Activated T-cell treated with anti-CD3 and anti-CD28 coated beads for 24 hours (primary cell): ENCODE measurements around the gene APOL3.
"Not testable (repeated sequence)": the region's sequence is repeated elsewhere in the genome, so short reads cannot be mapped to it uniquely, and the experiment has no call there.

Experiments used
- DNase-seq: peaks from one replicate; pipeline ENCODE4 v3.0.0-alpha.2; 2020; ENCODE audit warnings: low read depth

The APOL3 gene

DNA sequence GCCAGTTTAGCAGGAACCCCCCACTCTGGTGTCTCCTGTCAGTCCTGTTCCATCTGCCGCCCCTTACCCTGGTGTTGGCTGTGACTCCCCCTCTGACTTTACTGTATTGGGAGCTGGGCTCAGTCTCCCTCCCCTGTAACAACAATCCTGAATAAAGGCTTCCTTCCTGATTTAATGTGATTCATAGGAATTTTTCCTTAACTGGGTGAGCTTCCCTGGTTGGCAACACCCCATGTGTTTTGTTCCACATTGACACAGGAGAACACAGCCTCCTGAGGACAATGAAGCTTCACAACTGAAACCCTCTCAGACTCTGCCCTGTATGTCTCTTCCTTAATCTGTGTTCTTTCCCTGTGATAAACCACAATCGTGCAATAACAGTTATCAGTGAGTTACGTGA lies 32.6 kb upstream of the APOL3 start:
- no peak for DNase-seq

DNA sequence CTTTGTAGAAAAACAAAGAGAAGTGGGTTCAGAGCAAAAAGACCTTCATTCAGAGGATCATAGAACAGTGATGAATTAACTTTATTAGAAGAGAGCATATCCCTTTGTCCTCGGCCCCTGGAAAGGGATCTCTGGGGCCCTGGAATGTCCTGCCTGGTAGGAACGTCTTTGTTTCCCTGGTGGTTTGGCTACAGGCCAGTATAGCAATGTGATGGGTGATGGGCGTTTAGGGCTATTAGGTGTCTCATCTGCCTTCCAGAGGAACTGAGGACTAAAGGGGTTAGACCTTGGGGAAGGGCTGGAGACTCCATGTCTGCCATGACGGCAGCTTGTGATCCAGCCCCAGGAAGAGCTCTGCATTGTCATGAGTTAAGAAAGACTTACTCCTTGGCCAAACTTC lies 32.0 kb upstream of the APOL3 start:
- DNase-seq = no peak

DNA sequence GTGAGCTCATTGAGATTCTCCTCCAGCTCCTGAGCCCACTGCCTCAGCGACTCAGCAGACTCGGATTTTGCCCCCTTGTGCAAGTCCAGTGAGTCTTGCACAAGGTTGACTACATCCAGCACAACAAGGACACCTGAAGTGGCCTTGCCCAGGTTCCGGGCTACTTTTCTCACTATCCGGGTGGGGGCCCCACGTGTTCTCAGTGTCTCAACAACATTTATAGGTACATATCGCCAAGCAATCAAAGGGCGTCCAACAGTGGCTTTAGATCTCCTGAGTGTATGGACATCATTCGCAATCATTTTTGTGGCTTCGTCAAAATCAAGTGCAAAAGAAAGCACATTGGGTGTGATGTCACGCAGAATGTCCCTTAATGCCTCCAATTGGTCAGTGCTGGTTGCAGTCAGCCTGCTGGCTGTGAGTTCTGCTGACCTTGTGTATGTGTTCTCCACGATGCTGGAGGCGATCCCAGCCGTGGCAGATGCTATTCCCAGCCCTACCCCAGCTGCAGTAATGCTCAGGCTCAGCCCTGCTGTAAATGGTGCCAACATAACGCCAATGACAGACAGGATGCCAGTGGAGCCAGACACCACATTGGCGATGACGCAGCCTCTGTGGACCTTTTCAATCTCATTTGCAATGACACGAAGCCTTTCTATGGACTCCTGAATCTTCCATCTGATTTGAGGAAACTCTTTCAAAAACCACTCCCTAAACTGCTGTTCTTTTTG lies 30.7 kb upstream of the APOL3 start:
- no peak for DNase-seq

DNA sequence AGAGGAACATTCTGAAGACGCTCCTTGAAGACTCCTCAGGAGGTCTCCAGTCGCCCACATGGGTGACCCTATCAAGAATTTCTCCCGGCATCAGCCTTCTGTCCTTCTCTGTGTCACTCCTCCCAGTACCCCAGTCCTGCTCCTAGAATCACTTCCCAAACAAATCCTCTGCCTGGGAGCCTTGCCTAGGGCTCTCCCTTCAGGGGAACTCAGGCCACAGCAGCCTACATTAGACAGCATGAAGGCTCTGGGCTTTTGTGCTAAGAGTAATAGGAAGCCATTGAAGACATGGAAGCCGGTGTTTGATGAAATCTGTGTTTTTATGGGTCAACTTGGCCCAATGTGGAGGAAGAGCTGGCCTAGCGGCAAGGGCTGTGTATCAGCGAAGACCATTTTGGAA lies 27.3 kb upstream of the APOL3 start:
- DNase-seq = not testable (repeated sequence)

DNA sequence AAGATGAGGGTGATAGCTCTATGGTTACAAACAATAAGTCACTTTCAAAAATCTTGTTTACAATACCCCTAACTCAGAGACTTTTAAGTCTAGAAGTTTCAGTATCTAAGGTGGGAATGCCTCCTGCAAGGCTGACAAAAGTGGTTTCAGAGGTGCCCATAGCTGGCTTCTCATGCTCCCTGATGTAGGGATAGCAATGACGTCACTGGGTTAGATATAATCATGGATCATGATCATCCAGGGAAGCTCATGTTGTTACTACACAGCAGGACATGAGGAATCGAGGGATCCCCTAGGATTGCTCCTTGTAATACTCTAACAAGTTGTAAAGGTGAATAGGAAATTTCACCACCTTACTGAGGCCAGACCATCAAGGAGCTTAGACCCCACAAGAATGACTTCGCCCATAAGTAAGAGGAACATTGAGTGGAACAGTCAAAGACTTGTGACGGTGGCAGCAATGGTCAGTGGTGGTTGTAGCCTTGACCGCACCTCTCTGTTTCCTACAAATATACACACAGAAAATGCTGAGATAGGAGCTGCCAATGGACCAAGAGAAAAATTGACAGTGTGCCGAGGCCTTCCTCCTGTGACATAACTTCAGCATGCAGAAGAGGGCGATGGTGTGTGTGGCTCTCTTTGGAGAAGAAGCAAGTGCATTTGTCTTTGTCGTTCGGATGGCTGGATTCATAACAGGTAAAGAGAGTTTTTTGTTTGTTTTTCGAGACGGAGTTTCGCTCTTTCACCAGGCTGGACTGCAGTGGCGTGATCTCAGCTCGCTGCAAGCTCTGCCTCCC lies 25.5 kb upstream of the APOL3 start:
- no peak for DNase-seq

DNA sequence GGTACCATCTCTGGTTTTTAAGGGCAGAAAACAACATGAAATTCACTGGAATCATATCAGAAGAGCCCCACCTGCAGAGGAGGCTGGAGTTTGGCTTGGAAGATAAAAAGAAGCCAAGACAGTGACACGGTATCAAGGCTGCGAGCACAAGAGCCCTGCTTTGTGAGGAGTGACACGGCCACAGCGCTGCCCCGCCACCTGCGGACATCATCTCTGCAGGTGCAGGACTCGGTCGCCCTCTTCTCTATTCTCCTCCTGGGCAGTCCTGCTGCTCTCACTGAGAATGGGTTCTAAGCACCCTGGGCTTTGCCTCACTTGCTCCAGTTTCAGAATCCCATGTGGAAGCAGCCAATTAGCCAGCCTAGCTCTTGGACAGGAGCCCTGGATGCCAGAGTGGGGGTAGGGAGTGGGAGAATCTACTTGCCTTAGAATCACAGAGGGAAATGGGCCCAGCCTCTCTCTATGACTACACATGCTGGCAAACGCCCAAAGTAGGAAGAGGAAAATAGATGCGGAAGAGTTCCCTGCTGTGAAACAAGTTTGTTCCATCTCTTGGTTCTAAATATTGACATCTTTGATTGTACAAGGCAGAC lies 24.0 kb upstream of the APOL3 start:
- no peak for DNase-seq

DNA sequence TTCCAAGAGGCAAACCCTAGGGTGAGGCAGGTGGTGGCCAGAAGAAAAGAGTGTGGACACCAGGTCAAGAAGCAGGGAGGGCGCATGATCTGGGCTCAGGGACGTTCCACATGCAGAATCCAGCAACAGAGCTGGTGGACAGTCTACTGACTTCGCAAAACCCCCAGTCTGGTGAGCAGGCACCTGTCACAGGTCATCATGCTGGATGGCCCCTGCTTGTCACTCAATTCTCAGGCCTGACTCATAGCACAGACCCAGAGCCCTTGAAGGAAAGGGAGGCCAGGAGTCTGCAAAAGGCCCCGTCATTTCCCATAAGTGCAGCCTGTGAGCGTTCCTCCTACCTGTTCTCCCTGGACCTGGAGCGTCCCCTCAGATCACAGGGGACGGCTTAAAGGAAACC lies 22.9 kb upstream of the APOL3 start:
- DNase-seq = no peak

DNA sequence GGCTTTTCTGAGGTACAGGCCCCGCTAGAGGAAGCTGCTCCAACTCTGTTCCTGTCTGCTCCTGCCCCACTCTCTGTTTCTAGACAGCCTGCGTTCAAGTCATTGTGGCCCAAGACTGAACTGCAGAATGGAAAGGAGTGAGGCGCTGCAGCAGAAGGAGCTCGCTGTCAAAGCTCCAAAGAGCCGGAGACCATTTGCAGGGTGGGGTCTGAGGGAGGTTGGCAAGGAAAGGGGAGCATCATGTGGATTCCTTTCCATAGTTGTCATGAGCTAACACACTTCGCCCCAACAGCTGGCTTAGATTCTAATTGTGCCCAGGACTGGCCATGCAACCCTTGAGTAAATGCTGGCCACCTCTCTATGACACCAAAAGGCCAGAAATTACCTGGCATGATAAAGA lies 22.3 kb upstream of the APOL3 start:
- DNase-seq = no peak

DNA sequence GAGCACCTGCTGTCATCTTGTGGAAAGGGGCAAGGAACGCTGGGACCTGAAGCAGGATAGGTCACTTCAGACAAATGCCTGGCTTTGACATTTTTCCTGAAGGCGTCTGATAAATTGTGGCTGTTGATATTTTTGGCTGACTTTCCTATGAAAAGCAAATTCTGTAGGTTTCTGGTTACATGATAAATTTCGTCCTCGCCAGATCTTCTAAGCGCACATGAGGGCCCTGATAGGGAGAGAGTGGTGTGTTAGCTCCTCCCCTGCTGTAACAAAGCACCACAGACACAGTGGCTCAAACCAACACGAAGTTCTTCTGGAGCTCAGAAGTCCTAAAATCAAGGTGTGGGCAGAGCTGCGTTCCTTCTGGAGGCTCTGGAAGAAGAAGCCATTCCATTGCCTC lies 21.5 kb upstream of the APOL3 start:
- no peak for DNase-seq

DNA sequence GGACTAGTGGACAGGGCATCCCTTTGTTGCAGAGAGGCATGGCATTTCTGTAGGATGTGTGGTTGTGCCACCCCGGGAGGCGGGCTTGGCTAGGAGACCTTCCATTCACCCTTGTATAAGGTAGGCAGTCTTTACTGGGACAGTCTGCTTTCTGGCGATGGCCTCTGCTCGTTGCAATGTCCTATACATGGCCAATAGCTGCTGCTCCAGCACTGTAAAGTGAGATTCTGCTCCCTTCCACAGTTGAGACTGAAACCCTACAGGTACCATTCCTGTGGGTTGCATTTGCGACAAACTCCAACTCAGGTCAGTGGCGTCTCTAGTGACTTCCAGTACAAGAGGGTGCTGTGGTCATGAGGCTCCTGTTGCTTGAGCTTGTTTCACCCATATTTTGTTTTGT lies 20.4 kb upstream of the APOL3 start:
- no peak for DNase-seq

DNA sequence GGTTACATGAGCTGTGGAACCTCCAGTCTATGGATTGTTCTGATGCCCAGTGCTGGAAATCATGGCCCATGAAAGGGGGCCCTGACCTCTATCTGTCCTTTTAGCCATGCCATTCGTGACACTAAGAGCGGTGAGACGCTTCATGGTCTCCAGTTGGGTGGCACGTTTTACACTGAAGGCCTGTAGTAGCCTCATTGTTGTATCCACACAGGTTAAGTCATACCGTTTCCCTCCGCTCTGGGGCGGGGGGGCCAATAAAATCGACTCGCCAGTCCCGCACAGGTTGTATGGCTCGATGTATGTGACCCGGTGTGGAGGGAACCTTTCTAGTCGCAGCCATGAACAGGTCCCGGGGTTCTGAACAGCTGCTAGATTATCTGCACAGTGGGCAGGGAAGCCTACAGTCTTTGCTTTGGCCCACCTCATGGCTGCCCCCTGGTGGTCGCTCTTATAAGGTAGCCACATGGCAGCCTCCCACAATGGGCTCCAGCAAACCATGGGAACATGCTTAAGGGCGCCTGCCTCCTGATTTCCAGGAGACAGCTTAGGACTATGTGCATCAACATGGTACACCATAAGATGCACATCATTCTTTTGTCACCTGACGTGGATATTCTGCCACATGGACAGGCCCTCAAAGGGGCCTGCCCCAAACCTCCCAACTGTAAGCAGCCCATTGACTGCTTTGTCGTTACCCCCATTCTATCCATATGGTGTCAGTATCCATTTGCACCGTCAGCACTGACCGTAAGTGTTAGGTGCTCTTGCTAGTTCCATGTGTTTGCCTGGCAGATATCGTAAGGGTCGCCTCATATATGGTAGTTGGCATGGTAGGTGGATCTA lies 19.7 kb upstream of the APOL3 start:
- peak; percentile 75 for DNase-seq

DNA sequence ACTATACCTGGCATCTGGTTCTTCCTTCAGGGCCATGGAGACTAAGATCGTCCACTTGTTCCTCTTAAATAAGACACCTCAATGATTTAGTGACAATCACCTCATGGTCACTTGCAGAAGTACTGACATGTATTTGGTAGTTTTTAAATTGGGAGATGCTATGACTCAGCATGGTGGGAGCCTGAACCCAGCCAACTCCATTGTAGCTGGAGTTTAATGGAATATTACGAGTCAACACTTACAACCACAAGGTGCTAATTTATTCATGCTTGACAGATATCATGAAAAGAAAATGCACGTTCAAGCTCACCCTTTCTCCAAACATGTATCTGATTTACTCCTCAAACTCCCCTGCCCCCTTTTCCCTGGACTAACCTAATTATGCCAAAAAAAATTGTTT lies 16.6 kb upstream of the APOL3 start:
- DNase-seq = no peak

DNA sequence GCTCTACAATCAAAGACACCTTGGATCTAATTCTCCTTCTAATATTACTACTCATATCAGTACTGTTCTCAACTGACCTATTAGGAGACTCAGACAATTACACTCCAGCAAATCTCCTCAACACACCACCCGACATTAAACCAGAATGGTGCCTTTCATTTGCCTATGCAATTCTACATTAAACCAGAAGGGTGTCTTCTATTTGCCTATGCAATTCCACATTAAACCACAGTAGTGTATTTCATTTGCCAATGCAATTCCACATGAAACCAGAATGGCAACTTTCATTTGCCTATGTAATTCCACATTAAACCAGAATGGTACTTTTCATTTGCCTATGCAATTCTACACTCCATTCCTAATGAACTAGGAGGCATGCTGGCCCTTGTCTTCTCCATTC lies 15.3 kb upstream of the APOL3 start:
- DNase-seq = no peak

DNA sequence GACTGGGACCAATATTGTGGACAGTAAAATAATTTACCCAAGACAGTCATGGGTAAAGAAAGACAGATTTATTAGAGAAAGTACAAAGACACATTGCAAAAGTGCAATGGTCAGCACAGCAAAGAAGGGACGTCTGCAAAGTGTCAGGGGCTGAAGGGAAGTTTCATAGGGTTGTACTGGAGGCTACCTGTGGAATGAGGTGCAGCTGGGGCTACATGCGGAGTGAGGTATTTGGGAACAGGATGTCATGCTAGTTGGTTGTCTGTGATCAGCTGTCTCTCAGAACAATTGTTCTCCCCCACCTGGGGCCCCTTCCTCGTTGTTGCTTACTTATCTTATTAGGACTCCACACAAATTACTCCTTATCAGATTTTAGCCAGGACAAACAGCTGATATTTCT lies 11.4 kb upstream of the APOL3 start:
- DNase-seq = no peak

DNA sequence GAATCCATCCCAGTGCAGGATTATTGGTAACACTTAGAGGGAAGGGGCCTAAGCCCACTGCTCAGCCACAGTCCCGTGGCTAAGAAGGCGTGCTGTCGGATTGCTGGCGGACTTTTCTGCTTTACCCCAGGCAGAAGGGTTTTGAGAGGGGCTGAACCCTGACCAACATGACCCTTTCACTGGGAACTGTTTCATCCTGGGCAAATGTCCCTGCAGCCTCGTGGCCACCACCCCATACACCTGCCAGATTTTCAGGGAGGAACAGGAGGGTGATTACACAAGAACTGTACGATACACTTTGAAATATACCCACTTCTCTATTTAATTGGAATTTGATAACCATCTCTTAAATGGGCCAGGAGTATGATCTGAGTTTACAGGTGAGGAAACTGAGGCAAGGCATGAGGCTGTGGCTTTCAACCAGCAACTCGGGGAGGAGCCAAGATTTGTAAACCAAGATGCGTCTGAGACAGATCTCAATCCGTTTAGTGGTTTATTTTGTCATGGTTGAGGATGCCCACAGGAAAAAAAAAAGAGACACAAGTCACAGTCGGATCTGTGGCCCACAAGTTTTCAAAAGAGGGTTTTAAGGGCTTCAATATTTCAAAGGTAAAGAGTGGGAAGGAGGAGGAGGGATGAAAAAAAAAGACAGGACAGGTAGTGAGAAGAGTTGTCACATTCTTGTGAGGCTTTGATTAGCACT lies 6.1 kb upstream of the APOL3 start:
- no peak for DNase-seq

DNA sequence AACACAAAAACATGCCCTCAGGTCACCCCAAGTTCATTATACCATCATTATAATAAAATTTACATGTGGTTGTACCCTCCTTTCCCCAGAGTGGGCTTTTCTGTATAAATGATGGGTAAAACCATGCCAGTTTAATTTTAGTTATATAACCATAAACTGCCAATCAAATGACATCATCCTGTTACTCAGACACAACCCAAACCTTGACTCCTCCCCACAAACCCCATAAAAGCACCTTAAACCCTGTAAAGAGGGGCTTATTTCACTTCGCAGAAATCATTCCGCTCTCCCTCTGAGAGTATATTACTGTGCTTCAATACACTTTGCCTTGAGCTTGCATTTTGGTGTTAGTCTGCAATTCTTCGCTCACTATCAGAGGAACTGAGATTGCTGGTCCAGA lies 5.5 kb upstream of the APOL3 start:
- no peak for DNase-seq

DNA sequence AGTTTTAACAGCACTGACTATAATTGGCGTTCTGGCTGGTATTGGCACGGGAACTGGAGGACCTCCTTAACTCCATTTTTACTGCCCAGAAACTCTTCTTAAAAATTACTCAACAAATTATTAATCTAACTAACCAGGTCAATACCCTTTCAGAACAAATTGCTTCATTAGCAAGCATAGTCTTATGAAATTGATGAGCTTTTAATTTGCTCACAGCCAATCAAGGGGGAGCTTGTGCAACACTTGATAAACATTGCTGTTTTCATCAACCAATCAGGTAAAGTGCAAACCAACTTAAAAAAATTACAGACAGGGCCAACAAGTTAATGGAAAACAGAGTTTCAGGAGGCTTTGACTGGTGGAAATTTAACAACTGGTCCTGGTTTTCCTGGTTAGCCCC lies 4.6 kb upstream of the APOL3 start:
- DNase-seq = no peak

DNA sequence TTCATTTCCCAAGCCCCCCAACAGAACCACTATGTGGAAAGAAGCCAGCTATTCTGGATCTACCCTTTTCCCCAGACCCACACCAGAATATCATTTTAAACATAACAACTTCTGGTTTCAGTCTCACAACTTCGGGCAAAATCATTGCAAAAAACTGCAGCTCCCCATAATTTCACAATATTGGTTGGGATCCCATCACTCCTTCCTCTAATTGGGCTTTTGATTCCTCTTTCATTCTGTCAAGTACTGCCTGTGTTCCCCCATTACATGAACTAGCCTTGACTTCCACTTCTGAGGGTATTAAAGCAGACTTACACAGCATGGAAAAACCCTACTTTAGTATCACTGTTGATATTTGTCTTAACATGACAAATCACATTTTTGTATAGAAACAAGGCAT lies 4.1 kb upstream of the APOL3 start:
- DNase-seq = no peak

DNA sequence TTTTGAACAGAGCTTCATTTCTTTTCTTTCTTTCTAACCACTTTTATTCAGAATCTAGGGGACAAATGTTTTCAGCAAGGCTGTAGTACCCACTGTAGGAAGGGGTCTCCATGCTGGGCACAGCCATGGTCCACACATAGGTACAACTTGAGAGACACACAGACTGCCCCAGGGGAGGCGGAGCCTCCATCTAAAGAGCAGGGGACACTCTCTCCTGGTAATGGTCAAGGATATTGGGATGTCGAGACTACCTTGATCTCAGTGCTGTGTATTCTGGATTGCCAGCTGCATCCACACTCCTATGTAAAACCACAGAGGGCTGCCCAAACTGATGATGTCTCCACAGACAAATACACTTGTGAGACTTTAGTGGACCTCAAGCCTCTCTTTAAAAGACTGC lies 2.9 kb upstream of the APOL3 start:
- DNase-seq = no peak

DNA sequence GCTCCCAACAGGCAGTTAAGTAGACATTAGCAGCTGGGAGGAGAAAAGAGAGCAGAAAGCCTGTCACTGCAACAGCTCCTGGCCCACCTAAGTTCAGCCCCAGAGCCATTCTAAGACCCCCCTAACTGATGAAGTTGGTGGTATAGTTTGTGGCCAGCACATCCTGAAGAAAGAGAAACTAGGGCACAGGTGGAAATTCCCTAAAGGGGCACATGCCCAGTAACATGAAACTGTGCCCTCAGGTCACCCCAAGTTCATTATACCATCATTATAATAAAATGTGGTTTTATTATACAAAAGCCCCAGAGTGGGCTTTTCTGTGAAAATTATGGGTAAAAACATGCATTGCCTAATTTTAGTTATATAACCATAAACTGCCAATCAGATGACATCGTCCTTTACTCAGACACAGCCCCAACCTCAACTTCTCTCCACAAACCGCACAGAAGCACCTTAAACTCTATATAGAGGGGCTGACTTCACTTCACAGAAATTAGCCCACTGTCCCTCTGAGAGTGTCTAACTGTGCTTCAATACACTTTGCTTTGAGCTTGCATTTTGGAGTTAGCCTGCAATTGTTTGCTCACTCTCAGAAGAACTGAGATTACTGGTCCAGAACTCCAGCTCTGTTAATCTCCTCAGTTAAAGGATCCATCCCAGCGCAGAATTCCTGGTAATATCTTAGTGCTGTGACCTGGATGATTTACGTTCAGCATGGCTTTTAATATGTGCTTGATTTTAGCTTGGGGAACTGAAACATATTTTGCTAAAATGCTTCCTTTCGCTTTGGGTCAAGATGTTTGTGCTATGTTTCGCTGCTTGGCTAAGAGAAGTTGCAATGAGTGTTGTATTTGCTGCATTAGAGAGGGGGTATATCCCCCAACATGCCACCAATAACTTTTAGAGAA lies 1.8 kb upstream of the APOL3 start:
- DNase-seq = no peak

DNA sequence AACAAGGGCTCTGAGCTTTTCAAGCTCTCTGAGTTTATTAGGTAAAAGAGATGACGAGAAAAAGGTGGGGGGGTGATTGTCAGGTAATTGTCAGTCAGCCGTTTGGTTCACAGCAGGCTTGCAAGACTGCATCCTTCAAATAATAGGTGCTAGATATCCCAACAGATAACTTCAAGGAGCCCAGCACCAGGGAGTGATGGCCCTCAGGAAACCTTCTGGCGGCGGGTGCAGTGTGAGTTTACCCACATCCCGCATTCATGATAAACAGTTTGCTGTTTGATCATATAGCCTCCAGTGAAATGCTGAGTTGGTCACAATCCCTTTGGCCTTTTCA lies 1.2 kb upstream of the APOL3 start:
- not testable (repeated sequence) for DNase-seq
